GM12873 (cell line): ENCODE data around the gene TWF2.

Source experiments
- TF ChIP-seq, protein P1 (sequence below): IDR thresholded peaks from 2 replicates; pipeline ENCODE4 v1.5.1; 2012; ENCODE audit warnings: low read depth, mild to moderate bottlenecking, moderate library complexity, low read length, control low read depth; ENCODE audit not compliant: insufficient read depth; ENCODE audit errors: missing control alignments

The TWF2 gene

DNA sequence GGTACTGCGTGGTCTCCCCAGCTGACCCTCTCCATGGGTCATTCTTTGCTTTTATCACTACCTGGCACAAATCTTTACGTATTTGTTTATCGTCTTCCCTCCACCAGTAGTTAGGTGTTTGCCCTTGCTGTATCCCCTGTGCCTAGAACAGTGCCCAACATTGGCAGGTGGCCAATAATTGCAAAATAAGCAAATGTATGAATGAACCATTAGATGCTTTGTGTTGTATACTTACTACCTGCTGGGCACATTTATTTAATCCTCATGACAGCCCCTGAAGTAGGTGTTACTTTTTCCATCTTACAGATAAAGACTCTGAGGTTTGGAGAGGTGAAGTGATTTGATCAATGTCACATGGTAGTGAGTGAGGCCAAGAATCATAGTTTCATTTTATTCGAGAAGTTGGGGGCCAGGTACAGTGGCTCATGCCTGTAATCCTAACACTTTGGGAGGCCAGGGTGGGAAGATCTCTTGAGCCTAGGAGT is 2.0 kb upstream of the TWF2 start:
- TF ChIP-seq, protein P1, sequence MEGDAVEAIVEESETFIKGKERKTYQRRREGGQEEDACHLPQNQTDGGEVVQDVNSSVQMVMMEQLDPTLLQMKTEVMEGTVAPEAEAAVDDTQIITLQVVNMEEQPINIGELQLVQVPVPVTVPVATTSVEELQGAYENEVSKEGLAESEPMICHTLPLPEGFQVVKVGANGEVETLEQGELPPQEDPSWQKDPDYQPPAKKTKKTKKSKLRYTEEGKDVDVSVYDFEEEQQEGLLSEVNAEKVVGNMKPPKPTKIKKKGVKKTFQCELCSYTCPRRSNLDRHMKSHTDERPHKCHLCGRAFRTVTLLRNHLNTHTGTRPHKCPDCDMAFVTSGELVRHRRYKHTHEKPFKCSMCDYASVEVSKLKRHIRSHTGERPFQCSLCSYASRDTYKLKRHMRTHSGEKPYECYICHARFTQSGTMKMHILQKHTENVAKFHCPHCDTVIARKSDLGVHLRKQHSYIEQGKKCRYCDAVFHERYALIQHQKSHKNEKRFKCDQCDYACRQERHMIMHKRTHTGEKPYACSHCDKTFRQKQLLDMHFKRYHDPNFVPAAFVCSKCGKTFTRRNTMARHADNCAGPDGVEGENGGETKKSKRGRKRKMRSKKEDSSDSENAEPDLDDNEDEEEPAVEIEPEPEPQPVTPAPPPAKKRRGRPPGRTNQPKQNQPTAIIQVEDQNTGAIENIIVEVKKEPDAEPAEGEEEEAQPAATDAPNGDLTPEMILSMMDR = no peak

DNA sequence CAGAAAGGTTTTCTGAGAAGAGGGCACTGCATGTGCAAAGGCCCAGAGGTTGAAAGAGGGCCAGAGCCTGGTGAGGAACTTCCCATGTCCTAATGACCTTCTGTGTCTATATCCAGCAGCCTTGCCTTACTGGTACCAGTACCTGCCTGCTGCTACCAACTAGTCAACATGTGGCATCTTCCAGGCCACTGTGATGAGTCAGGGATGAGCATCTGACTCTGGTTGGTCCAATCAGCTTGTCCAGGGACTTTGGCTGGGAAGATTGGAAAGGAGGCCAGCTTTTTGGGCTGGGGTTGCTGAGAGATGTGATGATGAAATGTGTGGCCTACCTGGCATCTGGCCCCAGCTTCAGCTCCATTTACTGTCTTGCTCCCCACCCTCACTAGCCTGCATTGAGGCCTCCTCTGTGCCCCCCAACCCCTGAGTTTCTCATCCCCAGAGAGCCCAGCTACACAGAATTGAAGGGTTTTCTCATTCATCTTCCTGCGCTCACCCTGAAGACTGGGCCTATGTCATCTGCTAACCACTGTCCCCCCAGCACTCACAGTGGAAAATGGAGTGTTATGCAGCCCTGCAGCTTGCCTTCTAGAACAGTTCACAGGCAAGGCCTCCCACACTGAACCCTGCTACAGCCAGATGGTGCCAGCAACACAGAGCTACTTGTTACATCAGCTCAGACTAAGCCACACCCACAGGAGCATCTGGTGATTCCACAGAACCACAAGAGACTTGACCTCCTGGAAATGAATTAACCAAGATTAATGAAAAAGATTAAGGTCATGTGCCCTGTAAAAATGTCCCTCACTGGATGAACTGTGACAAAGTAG is 1.3 kb upstream of the TWF2 start:
- TF ChIP-seq, protein P1 = peak; percentile 28

DNA sequence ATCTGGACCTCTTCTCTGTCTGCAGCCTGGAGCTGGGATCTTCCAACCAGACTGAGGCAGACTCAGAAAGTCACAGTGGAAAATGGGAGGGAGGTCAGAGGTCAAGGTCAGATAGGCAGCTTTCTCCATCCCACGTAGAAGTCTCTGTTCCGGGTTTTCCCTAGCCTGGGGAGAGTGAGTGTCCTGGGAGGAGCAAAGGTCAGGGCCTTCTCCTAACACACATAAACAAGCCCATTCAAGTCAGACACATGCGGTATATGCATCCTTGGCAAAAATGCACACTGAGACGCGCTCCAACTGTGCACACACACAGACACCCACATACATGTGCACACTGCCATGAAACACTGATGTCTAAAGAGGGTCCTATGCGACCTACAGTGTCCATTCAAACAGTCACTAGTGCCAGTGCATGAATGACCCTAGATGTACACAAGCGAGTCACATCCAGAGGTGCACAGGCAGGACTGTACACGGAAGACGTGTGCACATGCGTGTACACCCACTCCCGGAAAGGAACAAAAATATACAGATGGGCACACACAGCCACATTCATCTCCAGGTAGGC is 681 bp downstream of the TWF2 start:
- TF ChIP-seq, protein P1 = no peak

DNA sequence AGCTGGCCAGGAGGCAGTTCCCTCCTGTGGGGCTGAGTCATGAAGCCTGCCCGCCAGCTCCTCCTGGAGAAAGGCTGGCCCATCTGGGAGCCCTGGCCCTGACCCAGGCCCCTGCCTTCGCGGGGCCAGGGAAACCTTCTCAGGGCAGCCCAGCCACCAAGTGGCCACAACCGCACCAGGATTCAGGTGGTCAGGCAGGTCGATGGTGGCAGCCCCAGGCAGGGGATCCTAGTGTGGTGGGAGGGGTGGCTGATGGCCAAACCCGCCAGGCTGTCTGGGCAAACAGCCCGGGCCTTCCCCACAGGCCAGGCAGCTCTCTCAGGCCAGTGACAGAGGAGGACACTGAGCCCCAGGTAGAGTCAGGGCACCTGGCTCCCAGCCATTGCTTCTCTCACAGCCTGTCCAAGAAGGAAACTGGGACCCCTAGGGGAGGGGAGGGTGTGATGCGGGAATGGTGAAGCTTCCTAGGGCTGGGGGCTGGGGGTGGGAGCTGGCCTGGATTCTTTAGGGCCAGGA is 1.2 kb downstream of the TWF2 start:
- TF ChIP-seq, protein P1 = no peak

DNA sequence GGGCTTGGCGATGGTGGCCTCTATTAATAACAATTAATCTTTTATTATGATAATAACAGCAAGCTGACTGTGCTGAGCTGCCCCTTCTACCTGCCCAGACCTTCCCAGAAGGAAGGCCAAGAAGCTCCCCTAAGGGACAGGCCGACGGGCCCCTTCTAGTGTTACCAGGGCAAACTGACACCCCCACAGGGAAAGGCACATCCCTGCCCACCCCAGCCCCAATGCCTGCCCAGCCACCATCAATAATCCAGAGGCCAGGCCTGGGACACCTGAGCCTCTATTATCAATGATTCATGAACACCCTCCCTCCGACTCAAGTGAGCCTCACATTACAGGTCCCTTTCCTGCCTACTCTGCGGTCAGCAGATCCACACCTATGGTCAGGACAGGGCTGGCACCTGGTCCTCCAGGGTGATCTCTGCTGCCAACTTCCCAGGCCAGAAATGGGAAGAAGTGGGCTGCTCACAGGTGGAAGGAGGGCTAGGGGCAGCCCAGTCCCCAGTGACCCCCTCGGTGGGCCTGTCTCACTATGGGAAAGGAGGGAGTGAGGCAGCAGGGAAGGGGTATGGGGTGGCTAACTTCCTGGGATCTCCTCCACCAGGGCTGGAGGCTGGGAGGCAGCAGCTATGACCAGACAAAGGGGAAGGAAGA is 1.8 kb downstream of the TWF2 start:
- TF ChIP-seq, protein P1 = no peak

DNA sequence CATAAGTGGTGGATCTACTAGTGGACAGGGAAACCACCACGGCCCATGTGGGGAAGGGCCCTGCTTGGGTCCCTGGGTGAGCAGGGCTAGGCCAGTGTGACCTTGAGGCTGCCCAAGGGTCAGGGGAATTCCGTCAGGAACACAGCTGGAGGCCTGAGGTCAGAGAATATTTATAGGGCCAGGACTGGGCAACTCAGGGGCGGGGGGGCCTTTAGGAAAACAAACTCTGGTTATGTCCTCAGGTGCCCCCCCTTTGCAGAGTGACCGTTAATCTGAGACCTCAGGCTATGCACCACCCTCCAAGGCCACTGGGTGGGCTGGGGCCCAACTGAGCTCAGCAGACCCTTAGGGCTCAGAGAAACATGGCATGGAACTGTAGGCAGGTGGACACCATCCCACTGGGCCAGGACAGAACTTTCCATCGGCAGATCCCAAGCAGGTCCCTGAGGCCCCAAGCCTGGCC is 2.5 kb downstream of the TWF2 start:
- TF ChIP-seq, protein P1 = peak; percentile 16
